OCI-LY3 (cell line): ENCODE data around the gene NGFR.

Experiments
- H2AFZ ChIP-seq: fragments of 200-600, 300-600 bp; shearing (Covaris generic); 2 replicates; pipeline ENCODE4 v1.6.0; 2014; ENCODE audit warnings: antibody characterized with exemption, low read depth, low read length
- H3K27ac ChIP-seq: fragments of 200-600, 300-600 bp; sonication (generic); 2 replicates; pipeline ENCODE4 v1.5.1; 2014; ENCODE audit warnings: mild to moderate bottlenecking, low read length, moderate library complexity, mixed read lengths
- H3K27me3 ChIP-seq: fragments of 200-600, 300-600 bp; sonication (generic); 2 replicates; pipeline ENCODE4 v1.6.1; 2014; ENCODE audit warnings: low read depth, low read length, mixed read lengths
- H3K36me3 ChIP-seq: fragments of 200-600, 300-600 bp; sonication (generic); replicated peaks from 2 replicates; pipeline ENCODE3; 2014; ENCODE audit warnings: low read depth, low read length, mixed read lengths
- H3K4me1 ChIP-seq: fragments of 300-600, 200-600 bp; sonication (generic); 2 replicates; pipeline ENCODE4 v1.6.1; 2014; ENCODE audit warnings: low read length, mixed read lengths
- H3K4me2 ChIP-seq: fragments of 200-600, 300-600 bp; sonication (generic); 2 replicates; pipeline ENCODE4 v1.6.1; 2014; ENCODE audit warnings: low read length, mixed read lengths
- H3K4me3 ChIP-seq: fragments of 300-600, 200-600 bp; sonication (generic); 2 replicates; pipeline ENCODE4 v1.5.1; 2014; ENCODE audit warnings: antibody characterized with exemption, mild to moderate bottlenecking, low read length, moderate library complexity
- H3K79me2 ChIP-seq: fragments of 300-600, 200-600 bp; shearing (Covaris generic); 2 replicates; pipeline ENCODE4 v1.6.1; 2014; ENCODE audit warnings: mild to moderate bottlenecking, low read length, mixed read lengths
- H3K9ac ChIP-seq: fragments of 300-600, 200-600 bp; shearing (Covaris generic); 2 replicates; pipeline ENCODE4 v1.6.0; 2014; ENCODE audit warnings: mild to moderate bottlenecking, low read length, moderate library complexity
- H3K9me3 ChIP-seq: fragments of 200-600, 300-600 bp; shearing (Covaris generic); 2 replicates; pipeline ENCODE4 v1.6.1; 2014; ENCODE audit warnings: low read length, mixed read lengths; ENCODE audit not compliant: insufficient read depth
- H4K20me1 ChIP-seq: fragments of 200-600, 300-600 bp; sonication (generic); 2 replicates; pipeline ENCODE4 v1.6.1; 2016; ENCODE audit warnings: low read length, mixed read lengths; ENCODE audit not compliant: insufficient read depth
- CTCF ChIP-seq: fragments of 200-600, 300-600 bp; sonication (generic); IDR thresholded peaks from 2 replicates; pipeline ENCODE4 v1.5.1; 2014; ENCODE audit warnings: antibody characterized with exemption, low read length, low read depth
- EZH2phosphoT487 ChIP-seq: fragments of 200-600 bp; shearing (Covaris generic); IDR thresholded peaks from 2 replicates; pipeline ENCODE4 v1.6.1; 2018; ENCODE audit warnings: antibody characterized with exemption, mixed run types, low read depth

NGFR gene

GRCh38 chr17:49469831-49470810 is 25.0 kb upstream of the NGFR start:
- Histone ChIP-seq H3K4me1 (no peaks in the 10 kb centered on the region), H3K4me2 (no peak overlapping the region), H3K9me3 (peaks cover 4% of the 10 kb centered on the region; the same call in 1 of the 2 replicates), H3K9ac (no peak overlapping the region), H2AFZ (no peak overlapping the region), H3K27me3 (peaks cover 16% of the 10 kb centered on the region; the same call in 1 of the 2 replicates), H3K4me3 (no peak overlapping the region), H3K36me3 (no peaks in the 10 kb centered on the region), H4K20me1 (no peaks in the 10 kb centered on the region), H3K27ac (no peak overlapping the region), H3K79me2 (no peaks in the 10 kb centered on the region)
- TF ChIP-seq CTCF (no peak), EZH2phosphoT487 (no peak)

- Histone ChIP-seq H3K27ac (no peak overlapping the region), H3K27me3 (peaks cover 16% of the 10 kb centered on the region; the same call in 1 of the 2 replicates), H3K4me2 (no peak overlapping the region), H4K20me1 (no peaks in the 10 kb centered on the region), H3K79me2 (no peaks in the 10 kb centered on the region), H3K4me3 (no peak overlapping the region), H3K4me1 (no peaks in the 10 kb centered on the region), H3K36me3 (no peaks in the 10 kb centered on the region), H2AFZ (no peak overlapping the region), H3K9ac (no peak overlapping the region), H3K9me3 (peaks cover 4% of the 10 kb centered on the region; the same call in 1 of the 2 replicates)
- no peak for TF ChIP-seq CTCF
- no peak for TF ChIP-seq EZH2phosphoT487
These were observed 23.9 kb upstream of the NGFR start for GRCh38 chr17:49471089-49471683.

- no peak overlapping the region for H3K27ac ChIP-seq
- H2AFZ ChIP-seq, result no peak overlapping the region
- H3K9ac ChIP-seq, result no peak overlapping the region
- no peaks in the 10 kb centered on the region for H3K79me2 ChIP-seq
- no peak overlapping the region for H3K4me2 ChIP-seq
- no peaks in the 10 kb centered on the region for H3K36me3 ChIP-seq
- no peaks in the 10 kb centered on the region for H3K4me1 ChIP-seq
- peaks cover 16% of the 10 kb centered on the region; the same call in 1 of the 2 replicates for H3K27me3 ChIP-seq
- no peak overlapping the region for H3K4me3 ChIP-seq
- no peak for TF ChIP-seq CTCF
- TF ChIP-seq EZH2phosphoT487, result no peak
- H4K20me1 ChIP-seq, result no peaks in the 10 kb centered on the region
- H3K9me3 ChIP-seq, result peaks cover 4% of the 10 kb centered on the region; the same call in 1 of the 2 replicates
These were observed 23.3 kb upstream of the NGFR start for GRCh38 chr17:49471769-49472168.

- Histone ChIP-seq H3K27ac (no peak overlapping the region), H2AFZ (no peak overlapping the region), H3K36me3 (no peaks in the 10 kb centered on the region), H3K27me3 (peaks cover 20% of the 10 kb centered on the region; the same call in 1 of the 2 replicates), H3K4me3 (no peak overlapping the region), H4K20me1 (no peaks in the 10 kb centered on the region), H3K9me3 (peaks cover 4% of the 10 kb centered on the region; the same call in 1 of the 2 replicates), H3K4me1 (no peaks in the 10 kb centered on the region), H3K4me2 (no peak overlapping the region), H3K79me2 (no peaks in the 10 kb centered on the region), H3K9ac (no peak overlapping the region)
- TF ChIP-seq CTCF, result no peak
- no peak for TF ChIP-seq EZH2phosphoT487
These were observed 22.6 kb upstream of the NGFR start for GRCh38 chr17:49472527-49472926.
